ENCODE data around the gene ECSCR. TPM values are rescaled to one million over a fixed set of nuclear protein-coding genes. Genes with fewer than 3 reads are reported as not detected.
"Not testable (repeated sequence)": the region's sequence is repeated elsewhere in the genome, so short reads cannot be mapped to it uniquely, and the experiment has no call there.

The ECSCR gene
- 10 to 100 TPM; 19.2 to 68.9 (median 42.0) TPM for total RNA-seq

- Histone ChIP-seq H3K27me3 (no peaks in the 10 kb centered on the region), H3K4me3 (peak within 1 kb of the TSS; percentile 9 to 23), H3K36me3 (no peaks in the 10 kb centered on the region), H3K27ac (peak within 1 kb of the TSS; percentile 64 to 66), H3K9me3 (no peaks in the 10 kb centered on the region), H3K4me1 (no peaks in the 10 kb centered on the region)
- TF ChIP-seq POLR2A (IDR thresholded peaks at IDR 0.05) (no peak), CTCF (IDR thresholded peaks at IDR 0.05) (no peak)
- intact Hi-C loops (cut with DNase I; ENCODE audit: low total_unique reads): no loop called here
- DNase-seq: peak in 1 of 2 donors; percentile 57
Observed at GRCh38 chr5:139462586-139463276, at the start of gene ECSCR. TSS of gene ECSCR (minus strand) at chr5:139462743. CDS start at chr5:139462670, 73 bp downstream.

- H3K4me1 ChIP-seq; H3K4me3 ChIP-seq; H3K27ac ChIP-seq; intact Hi-C loops (cut with DNase I; ENCODE audit: low total_unique reads); H3K27me3 ChIP-seq; H3K9me3 ChIP-seq; DNase-seq; H3K36me3 ChIP-seq: not testable (repeated sequence)
Observed at GRCh38 chr5:139504722-139505121, 42.2 kb upstream of the ECSCR start.

- H3K4me3 ChIP-seq; H3K27me3 ChIP-seq; H3K36me3 ChIP-seq; H3K4me1 ChIP-seq; intact Hi-C loops (cut with DNase I; ENCODE audit: low total_unique reads); DNase-seq; H3K9me3 ChIP-seq; H3K27ac ChIP-seq: not testable (repeated sequence)
Observed at GRCh38 chr5:139503879-139504278, 41.3 kb upstream of the ECSCR start.

- H3K27me3 ChIP-seq; intact Hi-C loops (cut with DNase I; ENCODE audit: low total_unique reads): not testable (repeated sequence)
Observed at GRCh38 chr5:139503036-139503817, 40.7 kb upstream of the ECSCR start.

GRCh38 chr5:139501381-139501780 is 38.8 kb upstream of the ECSCR start:
- no peak for DNase-seq
- Histone ChIP-seq H3K9me3 (no peaks in the 10 kb centered on the region), H3K36me3 (no peaks in the 10 kb centered on the region), H3K4me1 (no peaks in the 10 kb centered on the region), H3K27me3 (no peaks in the 10 kb centered on the region), H3K4me3 (no peak overlapping the region), H3K27ac (no peak overlapping the region)
- intact Hi-C loops (cut with DNase I; ENCODE audit: low total_unique reads): no loop called here
- TF ChIP-seq POLR2A (IDR thresholded peaks at IDR 0.05): no peak
- no peak for TF ChIP-seq CTCF (IDR thresholded peaks at IDR 0.05)

More at GRCh38 chr5:139503036-139503817, 40.7 kb upstream of the ECSCR start:
- DNase-seq, H3K36me3 ChIP-seq, H3K4me1 ChIP-seq, H3K4me3 ChIP-seq, H3K9me3 ChIP-seq, H3K27ac ChIP-seq: not testable (repeated sequence)

- intact Hi-C loops (cut with DNase I; ENCODE audit: low total_unique reads): no loop called here
- Histone ChIP-seq H3K27me3 (no peaks in the 10 kb centered on the region), H3K36me3 (no peaks in the 10 kb centered on the region), H3K27ac (peak overlapping the region; percentile 25 to 30), H3K4me1 (no peaks in the 10 kb centered on the region), H3K9me3 (no peaks in the 10 kb centered on the region), H3K4me3 (no peak overlapping the region)
- no peak for DNase-seq
- TF ChIP-seq CTCF (IDR thresholded peaks at IDR 0.05): no peak
- no peak for TF ChIP-seq POLR2A (IDR thresholded peaks at IDR 0.05)
Observed at GRCh38 chr5:139495638-139496435, 33.3 kb upstream of the ECSCR start.
